Esophagus squamous epithelium (tissue), 4 donors: ENCODE data around the gene SLC7A8.

ENCODE experiments used
- CTCF ChIP-seq, 6 experiments: fragments of 450-650 bp in 4 of 6; fragments of 200-600 bp in 2 of 6; sonication (generic) in 2 of 6; IDR thresholded peaks; one replicate each; pipeline ENCODE4 v1.5.1; 2016 to 2019; ENCODE audit warnings: antibody characterized with exemption in 6 of 6, mild to moderate bottlenecking in 4 of 6, moderate library complexity in 4 of 6
- POLR2A ChIP-seq, 4 donors: fragments of 450-650 bp; IDR thresholded peaks; one replicate each; pipeline ENCODE4 v1.6.1; 2017; ENCODE audit warnings: antibody characterized with exemption in 4 of 4, mild to moderate bottlenecking in 4 of 4, moderate library complexity in 3 of 4

GRCh38 chr14:23125011-23125410 is 58.4 kb downstream of the SLC7A8 start:
- TF ChIP-seq POLR2A (IDR thresholded peaks at IDR 0.05), result no peak
- TF ChIP-seq CTCF (IDR thresholded peaks at IDR 0.05), result no peak
